HL-60 (cell line): Measurements from ENCODE around the gene TSHZ2.

ENCODE experiments used
- GABPA ChIP-seq: IDR thresholded peaks from 2 replicates; pipeline ENCODE4 v1.6.1; 2012; ENCODE audit warnings: low read depth
- TF ChIP-seq, protein P1 (sequence below): IDR thresholded peaks from one replicate; pipeline ENCODE4 v1.5.1; 2011; ENCODE audit warnings: low read length, control low read depth, inconsistent platforms; ENCODE audit not compliant: insufficient read depth

DNA sequence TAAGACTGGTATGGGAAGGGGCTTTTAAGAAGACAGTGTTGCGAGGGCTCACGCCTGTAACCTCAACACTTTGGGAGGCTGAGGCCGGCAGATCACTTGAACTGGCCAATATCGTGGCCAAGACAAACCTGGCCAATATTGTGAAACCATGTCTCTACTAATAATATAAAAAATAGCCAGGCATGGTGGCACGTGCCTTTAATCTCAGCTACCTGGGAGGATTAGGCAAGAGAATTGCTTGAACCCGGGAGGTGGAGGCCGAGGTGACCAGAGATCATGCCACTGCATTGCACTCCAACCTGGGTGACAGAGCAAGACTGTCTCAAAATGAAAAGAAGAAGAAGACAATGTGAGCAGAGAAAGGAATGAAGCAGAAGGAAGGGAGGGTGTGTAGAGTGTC is 242.2 kb downstream of the TSHZ2 start:
- TF ChIP-seq, protein P1, sequence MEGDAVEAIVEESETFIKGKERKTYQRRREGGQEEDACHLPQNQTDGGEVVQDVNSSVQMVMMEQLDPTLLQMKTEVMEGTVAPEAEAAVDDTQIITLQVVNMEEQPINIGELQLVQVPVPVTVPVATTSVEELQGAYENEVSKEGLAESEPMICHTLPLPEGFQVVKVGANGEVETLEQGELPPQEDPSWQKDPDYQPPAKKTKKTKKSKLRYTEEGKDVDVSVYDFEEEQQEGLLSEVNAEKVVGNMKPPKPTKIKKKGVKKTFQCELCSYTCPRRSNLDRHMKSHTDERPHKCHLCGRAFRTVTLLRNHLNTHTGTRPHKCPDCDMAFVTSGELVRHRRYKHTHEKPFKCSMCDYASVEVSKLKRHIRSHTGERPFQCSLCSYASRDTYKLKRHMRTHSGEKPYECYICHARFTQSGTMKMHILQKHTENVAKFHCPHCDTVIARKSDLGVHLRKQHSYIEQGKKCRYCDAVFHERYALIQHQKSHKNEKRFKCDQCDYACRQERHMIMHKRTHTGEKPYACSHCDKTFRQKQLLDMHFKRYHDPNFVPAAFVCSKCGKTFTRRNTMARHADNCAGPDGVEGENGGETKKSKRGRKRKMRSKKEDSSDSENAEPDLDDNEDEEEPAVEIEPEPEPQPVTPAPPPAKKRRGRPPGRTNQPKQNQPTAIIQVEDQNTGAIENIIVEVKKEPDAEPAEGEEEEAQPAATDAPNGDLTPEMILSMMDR: no peak
- TF ChIP-seq GABPA: no peak
